ENCODE results near the gene AKAP6.

The AKAP6 gene

GRCh38 chr14:32443890-32444661 is 115.0 kb downstream of the AKAP6 start:
- H3K4me3 ChIP-seq (ENCODE audit: low read depth, low read length): no peak overlapping the region
- TF ChIP-seq CTCF (IDR thresholded peaks at IDR 0.05; ENCODE audit: low read depth, low read length): no peak

- H3K4me3 ChIP-seq (ENCODE audit: low read depth, low read length): no peak overlapping the region
- no peak for TF ChIP-seq CTCF (IDR thresholded peaks at IDR 0.05; ENCODE audit: low read depth, low read length)
Observed at GRCh38 chr14:32447371-32447770, 118.3 kb downstream of the AKAP6 start.

GRCh38 chr14:32449648-32450047 is 120.5 kb downstream of the AKAP6 start:
- no peak overlapping the region for H3K4me3 ChIP-seq (ENCODE audit: low read depth, low read length)
- TF ChIP-seq CTCF (IDR thresholded peaks at IDR 0.05; ENCODE audit: low read depth, low read length): no peak

- H3K4me3 ChIP-seq (ENCODE audit: low read depth, low read length): no peak overlapping the region
- TF ChIP-seq CTCF (IDR thresholded peaks at IDR 0.05; ENCODE audit: low read depth, low read length): no peak
Observed at GRCh38 chr14:32450919-32451675, 122.0 kb downstream of the AKAP6 start.

GRCh38 chr14:32453857-32454810 is 125.0 kb downstream of the AKAP6 start:
- TF ChIP-seq CTCF (IDR thresholded peaks at IDR 0.05; ENCODE audit: low read depth, low read length): no peak

GRCh38 chr14:32457213-32457920 is 128.3 kb downstream of the AKAP6 start:
- TF ChIP-seq CTCF (IDR thresholded peaks at IDR 0.05; ENCODE audit: low read depth, low read length): no peak
- no peak overlapping the region for H3K4me3 ChIP-seq (ENCODE audit: low read depth, low read length)

More at GRCh38 chr14:32453857-32454810, 125.0 kb downstream of the AKAP6 start:
- no peak overlapping the region for H3K4me3 ChIP-seq (ENCODE audit: low read depth, low read length)
